ENCODE measurements around the gene MUC20.
"Not testable (repeated sequence)": the region's sequence is repeated elsewhere in the genome, so short reads cannot be mapped to it uniquely, and the experiment has no call there.

Gene MUC20

DNA sequence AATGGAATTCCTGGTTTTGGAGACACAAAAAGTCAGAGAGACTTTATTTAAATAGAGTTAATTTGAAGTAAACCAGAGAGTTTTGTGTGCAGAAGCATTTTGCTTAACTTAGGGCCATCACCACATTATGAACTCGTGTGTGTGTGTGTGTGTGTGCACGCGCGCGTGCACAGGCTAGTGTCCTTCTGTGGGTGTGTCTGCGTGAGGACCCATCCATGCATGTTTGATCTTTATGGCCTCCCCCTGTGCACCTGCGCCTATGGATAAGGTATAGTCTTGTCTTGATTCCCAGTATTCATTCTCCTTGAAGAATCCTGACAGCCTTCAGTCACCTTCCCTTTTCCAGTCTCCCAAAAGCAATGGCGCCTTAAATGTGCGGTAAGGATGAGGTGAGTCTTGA, 26.0 kb downstream of the MUC20 start:
- in situ Hi-C loops (cut with HindIII; ENCODE audit: low pct_ligation_motif_present, low pct_unique_long_range_greater_than_20kb, low sequenced_read_pairs): no loop called here
- no peak for DNase-seq

DNA sequence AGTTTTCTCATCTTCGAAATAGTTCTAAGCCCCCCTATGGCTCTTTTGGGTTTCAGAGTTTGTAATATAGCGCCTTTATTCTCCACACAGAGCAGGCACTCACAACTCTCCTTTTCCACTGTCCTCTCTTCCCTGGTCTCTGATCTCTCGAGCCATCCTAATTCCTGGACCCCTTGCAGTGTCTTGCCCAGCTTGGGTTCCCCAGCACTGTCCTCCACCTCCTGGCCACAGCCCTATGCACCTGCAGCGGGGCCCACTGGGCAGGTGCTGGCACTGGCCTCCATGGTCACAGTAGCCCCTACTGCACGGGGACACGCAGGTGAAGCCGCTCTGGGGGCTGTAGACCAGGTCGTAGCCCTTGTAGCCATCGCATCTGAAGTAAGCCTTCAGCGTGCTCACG, 27.9 kb downstream of the MUC20 start:
- in situ Hi-C loops (cut with HindIII; ENCODE audit: low pct_ligation_motif_present, low pct_unique_long_range_greater_than_20kb, low sequenced_read_pairs): no loop called here
- DNase-seq: no peak

DNA sequence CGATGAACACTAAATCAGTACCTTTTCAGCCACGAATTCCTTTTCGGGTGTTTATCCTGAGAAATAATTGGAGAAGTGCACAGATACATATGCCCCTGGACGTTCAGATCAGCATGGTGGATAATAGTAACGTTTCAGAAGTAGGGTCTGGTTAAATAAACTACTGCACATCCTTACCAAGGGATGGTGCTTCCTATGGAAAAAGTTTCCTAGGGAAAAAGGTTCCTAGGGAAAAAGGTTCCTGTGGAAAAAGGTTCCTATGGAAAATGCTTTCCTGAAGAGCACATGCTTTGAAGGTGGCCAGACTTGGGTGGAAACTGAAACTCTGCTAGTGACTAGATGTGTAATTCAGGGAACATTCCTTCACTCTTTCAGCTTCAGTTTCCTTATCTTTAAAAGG, 28.3 kb downstream of the MUC20 start:
- DNase-seq; in situ Hi-C loops (cut with HindIII; ENCODE audit: low pct_ligation_motif_present, low pct_unique_long_range_greater_than_20kb, low sequenced_read_pairs): not testable (repeated sequence)

DNA sequence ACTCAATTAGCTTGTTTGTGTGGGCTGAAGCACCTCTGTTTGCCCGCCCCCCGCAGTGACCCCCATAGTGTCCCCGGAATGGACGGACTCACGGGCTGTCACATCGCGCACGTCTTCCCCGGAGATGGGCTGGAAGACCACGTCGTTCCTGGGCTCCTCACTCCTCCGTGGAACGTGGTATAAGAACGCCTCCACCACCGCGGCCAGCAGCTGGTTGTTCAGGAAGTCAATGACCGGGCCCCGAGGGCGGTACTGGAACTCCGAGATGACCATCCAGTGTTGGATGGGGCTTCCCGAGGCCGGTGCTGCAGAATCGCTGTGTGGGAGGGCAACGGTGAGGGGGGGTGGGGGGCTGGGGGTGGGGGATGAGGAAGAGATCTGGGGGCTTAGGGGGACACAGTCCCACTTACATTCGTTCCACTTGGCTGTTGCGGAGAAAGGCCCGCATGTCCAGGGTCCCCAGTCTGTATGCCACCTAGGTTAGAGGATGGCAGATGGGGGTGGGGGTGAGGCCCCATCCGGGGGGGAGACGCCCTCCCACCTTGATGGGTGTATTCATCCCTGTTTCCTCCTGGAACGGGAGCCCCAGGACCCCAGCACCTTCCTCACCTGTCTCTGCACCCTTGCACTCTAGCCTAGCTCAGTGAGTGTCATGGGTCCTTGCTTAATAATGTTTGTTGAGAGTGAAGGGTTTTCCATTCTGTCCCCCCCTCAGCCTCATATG, 30.2 kb downstream of the MUC20 start:
- no peak for DNase-seq
- in situ Hi-C loops (cut with HindIII; ENCODE audit: low pct_ligation_motif_present, low pct_unique_long_range_greater_than_20kb, low sequenced_read_pairs): no loop called here

DNA sequence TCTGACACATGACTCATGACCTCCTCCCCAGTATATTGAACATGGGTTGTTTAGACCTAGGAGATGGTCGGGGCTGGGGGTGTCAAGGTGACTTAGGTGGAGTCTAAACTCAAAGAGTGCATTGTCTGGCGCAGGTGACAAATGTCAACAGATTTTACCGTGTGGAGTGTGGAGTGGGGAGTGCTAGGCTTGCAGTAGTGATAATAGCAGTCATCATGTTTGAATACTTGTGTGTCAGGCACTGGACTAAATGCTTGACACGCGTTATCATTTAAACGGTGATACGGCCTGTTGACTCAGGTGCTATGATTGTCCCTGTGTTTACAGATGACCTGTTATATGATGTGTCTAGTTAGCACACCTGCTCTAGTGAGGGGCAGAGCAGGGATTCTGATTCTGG, 30.8 kb downstream of the MUC20 start:
- DNase-seq: no peak
- in situ Hi-C loops (cut with HindIII; ENCODE audit: low pct_ligation_motif_present, low pct_unique_long_range_greater_than_20kb, low sequenced_read_pairs): no loop called here

DNA sequence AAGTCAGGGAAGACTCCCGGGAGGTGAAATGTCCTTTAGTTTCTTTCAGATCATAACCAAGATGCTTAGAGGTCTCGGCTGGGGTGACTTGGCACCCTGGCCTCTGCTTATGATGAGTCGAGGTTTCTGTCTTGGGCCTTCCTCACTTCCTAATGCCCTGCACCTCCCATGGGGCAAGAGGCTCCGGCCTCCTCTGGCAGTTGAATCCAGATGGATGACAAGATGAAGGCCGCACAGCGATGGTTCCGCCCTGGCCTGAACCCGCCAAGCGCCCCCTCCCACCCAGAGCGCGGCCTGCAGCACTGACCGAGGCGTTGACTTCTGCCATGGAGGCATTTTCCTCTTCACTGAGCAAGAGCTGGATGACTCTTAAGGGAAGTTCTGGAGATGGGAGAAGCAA, 31.3 kb downstream of the MUC20 start:
- in situ Hi-C loops (cut with HindIII; ENCODE audit: low pct_ligation_motif_present, low pct_unique_long_range_greater_than_20kb, low sequenced_read_pairs): no loop called here
- DNase-seq: no peak

DNA sequence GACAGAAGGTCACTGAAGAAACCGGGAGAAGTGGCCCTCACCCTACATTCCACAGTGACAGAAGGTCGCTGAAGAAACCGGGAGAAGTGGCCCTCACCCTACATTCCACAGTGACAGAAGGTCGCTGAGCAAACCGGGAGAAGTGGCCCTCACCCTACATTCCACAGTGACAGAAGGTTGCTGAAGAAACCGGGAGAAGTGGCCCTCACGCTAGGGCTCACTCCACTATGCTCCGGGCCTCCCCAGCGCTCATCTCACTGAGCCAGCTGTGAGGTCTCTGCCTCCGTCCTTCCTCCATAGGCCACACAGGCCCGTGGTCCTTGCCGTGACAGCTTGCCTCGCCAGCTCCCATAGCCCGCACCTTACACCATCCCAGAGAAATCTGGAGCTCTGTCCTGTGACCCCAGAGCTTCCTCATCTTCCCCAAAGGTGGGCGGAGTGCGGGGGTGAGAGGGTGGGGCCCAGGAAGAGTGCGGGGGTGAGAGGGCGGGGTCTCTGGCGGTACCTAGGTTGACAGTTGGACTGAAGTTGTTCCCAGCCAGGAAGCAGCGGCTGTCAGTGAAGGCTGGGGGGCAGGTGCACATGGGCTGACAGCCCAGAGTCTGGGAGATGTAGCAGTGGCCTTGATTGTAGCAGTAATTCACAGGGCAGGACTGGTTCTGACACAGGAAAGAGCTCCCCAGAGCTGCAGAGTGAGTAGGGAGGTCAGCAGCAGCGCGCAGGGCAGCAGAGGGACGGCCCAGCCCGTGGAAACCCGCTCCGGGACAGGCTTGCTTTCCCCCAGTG, 32.0 kb downstream of the MUC20 start:
- in situ Hi-C loops (cut with HindIII; ENCODE audit: low pct_ligation_motif_present, low pct_unique_long_range_greater_than_20kb, low sequenced_read_pairs): no loop called here
- DNase-seq: no peak

DNA sequence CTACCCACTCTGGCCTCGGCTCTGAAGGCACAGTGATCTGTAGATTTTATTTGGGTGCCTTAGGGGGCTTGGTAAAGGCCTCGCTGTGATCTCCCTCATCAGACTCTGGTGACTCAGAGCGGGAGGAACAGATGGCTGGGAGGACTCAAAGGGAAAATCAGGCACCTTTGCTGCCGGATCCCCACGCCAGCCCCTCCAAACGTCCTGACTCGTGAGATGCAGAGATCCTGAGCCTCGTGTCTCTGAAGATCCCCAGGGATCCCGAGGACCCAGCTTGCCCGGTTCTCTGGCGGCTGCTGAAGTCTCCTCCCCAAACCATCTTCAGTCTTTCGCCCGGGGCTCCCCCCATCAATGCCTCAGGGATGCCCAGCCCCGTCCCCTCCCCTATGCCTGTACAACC, 32.8 kb downstream of the MUC20 start:
- in situ Hi-C loops (cut with HindIII; ENCODE audit: low pct_ligation_motif_present, low pct_unique_long_range_greater_than_20kb, low sequenced_read_pairs): no loop called here

DNA sequence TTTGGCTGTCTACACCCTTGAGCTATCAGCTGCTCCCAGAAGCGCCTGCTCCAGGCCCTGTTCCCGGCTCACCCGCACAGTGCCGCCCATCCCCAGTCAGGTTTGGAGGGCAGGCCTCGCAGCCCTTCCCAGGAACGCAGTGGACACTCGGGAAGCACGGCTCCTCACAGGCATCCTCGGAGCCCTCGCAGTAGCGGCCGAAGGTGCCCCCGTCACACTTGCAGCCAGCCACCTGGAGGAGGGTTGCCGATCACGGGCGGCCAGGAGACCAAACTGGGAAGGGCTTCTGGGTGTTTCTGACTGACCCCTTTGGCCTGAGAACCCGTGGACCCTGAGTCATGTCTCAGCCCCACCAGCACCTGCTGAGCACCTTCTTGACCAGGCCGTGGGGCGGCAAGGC, 33.4 kb downstream of the MUC20 start:
- no peak for DNase-seq
- in situ Hi-C loops (cut with HindIII; ENCODE audit: low pct_ligation_motif_present, low pct_unique_long_range_greater_than_20kb, low sequenced_read_pairs): no loop called here

More for the DNA sequence above, 32.8 kb downstream of the MUC20 start:
- no peak for DNase-seq

DNA sequence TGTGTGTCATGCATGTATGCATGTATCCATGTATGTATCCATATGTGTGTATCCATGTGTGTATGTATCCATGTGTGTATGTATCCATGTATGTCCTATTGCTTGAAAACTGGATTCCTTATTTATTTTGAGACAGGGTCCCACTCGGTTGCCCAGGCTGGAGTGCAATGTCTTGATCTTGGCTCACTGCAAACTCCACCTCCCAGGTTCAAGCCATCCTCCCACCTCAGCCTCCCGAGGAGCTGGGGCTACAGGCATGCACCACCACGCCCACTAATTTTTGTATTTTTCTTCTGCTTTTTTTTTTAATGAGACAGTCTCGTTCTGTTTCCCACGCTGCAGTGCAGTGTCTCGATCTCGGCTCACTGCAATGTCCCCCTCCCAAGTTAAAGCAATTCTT, 34.1 kb downstream of the MUC20 start:
- no peak for DNase-seq
- in situ Hi-C loops (cut with HindIII; ENCODE audit: low pct_ligation_motif_present, low pct_unique_long_range_greater_than_20kb, low sequenced_read_pairs): no loop called here

DNA sequence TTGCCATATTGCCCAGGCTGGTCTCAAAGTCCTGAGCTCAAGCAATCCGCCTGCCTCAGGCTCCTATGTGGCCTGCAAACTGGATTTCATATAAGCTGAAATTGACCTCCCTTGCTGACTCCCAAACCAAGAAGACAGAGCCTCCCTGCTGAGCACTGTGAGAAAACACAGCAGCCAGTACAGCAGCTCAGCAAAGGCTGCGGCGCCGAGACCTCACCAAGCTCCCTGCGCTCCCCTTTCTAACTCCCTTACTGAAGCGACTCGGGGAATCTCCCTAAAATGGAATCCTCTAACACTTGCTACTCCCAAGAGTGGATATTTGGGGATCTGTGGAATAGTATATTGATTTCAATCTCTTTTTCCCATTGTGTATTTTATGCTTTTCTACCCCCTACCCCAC, 34.6 kb downstream of the MUC20 start:
- in situ Hi-C loops (cut with HindIII; ENCODE audit: low pct_ligation_motif_present, low pct_unique_long_range_greater_than_20kb, low sequenced_read_pairs): no loop called here
- DNase-seq: no peak

DNA sequence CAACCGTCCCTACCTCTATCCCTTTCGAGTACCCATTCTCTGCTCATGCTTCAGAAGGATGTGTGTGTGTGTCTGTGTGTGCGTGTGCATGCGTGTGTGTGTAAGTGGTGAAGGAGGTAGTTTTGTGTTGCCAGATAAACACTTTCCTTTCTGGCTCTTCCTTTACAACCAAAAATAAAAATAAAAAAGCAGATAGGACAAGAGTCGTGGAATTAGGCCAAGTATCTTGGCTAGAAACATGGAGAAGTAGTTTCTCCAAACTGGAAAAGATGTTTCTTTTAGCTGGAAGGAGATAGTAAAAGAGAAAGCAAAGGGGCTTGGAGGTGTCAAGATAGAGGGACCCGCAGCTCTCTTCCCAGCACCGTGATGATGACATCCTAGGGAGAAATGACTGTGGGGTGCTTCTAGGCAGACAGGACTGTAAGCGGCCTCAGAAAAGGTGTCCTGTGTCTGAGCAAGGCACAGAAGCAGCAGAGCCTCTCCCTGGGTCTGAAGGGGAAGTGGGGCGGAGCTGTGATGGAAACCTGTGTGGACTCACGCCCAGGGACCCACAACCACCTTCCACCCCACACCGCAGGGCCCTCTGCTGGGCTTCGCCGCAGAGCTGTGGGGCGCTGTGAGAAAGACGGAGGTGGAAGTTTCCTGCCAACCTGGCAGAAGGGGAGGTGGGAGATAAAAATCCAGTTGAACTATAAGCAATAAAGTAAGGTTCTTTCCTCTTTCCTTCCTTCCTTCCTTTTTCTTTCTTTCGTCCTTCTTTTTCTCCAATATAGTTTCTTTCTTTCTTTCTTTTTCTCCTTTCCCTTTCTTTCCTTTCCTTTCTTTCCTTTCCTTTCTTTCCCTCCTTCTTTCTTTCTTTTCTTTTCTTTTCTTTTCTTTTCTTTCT, 35.3 kb downstream of the MUC20 start:
- in situ Hi-C loops (cut with HindIII; ENCODE audit: low pct_ligation_motif_present, low pct_unique_long_range_greater_than_20kb, low sequenced_read_pairs): no loop called here
- DNase-seq: no peak

DNA sequence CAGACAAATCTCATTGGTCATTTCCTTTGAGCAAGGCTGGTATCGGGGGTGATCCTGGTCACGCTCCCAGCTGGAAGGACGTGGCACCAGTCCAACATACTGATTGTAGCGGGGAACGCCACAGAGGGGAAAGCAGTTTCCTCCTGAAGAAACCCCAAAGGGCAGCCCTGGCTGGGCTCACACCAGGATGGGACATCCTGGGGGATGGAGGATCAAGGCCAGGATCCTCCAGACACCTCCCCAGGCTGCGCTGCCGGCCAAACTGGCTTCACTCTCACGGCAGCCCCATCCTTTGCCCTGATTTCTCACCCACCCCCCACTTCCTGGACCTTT, 36.6 kb downstream of the MUC20 start:
- in situ Hi-C loops (cut with HindIII; ENCODE audit: low pct_ligation_motif_present, low pct_unique_long_range_greater_than_20kb, low sequenced_read_pairs): no loop called here
- no peak for DNase-seq

DNA sequence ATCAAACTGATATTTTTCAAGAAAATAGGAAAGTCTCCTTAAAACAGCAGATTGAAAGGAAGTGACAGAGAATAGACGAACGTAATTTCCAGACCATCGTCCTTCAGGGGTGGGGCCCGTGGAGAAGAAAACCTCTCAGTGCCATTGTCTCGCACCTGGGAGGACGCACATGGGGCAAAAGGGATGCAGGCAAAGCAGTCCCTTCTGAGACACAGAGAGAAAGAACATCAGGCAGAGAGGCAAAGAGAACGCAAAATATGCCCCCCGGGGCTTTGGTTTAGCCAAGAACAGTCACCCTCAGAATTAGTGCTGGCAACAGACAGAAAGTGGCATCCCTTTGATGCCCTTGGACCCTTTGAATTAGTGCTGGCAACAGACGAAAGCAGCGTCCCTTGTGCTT, 37.0 kb downstream of the MUC20 start:
- in situ Hi-C loops (cut with HindIII; ENCODE audit: low pct_ligation_motif_present, low pct_unique_long_range_greater_than_20kb, low sequenced_read_pairs): no loop called here
- DNase-seq: no peak

DNA sequence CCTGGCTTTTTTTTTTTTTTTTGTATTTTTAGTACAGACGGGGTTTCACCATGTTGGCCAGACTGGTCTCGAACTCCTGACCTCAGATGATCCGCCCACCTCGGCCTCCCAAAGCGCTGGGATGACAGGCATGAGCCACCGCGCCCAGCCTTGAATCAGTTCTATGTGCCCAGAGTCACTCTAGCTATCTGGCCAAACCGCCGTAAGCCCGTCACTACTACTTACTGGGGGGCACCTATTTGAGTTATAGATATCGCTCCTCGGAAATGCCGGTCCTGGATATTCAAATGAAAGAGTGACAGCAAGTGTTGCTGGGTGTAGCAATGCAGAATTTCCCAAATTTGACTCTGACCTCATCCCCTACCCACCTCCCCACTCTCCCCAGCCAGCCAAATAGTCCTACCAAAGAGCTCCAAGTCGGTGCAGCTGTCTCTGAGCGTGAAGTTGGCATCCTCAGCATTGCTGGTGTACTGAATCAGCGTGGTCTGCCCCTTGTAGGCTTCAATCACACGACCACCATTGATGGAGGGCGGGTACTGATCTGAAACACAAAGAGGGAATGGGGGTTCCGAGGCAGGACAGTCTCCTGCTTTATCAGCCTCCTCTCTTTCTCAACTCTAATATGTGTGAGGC, 38.1 kb downstream of the MUC20 start:
- no peak for DNase-seq
- in situ Hi-C loops (cut with HindIII; ENCODE audit: low pct_ligation_motif_present, low pct_unique_long_range_greater_than_20kb, low sequenced_read_pairs): no loop called here

DNA sequence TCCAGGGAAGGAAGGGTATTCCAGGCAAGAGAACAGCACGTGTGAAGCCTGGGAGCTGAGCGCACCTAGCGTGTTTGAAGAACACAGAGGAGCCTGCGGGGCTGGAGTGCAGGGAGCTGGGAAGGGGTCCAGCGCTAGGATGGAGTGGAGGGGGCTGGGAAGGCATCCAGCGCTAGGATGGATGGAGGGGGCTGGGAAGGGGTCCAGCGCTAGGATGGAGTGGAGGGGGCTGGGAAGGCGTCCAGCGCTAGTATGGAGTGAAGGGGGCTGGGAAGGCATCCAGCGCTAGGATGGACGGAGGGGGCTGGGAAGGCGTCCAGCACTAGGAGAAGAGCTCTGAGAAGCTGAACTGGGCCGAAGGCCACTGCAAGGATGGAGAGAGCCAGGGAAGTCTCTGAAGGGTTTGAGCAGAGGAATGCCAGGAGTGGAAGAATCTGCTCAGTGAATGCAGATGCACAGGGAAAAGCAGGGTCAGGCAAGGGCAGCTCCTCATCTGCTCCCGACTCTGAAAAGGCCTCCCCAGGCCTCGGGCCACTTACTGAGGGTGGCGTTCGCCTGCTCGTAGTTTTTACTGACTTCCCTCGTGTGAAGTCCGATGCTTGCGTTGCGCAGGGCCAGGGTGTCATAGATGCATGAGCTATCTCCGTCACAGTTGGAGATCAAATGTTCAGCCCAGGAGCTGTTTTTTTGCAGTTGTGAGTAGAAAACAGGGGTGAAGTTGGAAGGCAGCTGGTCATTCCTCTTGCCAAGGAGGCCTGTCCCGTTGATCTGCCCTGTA, 39.8 kb downstream of the MUC20 start:
- in situ Hi-C loops (cut with HindIII; ENCODE audit: low pct_ligation_motif_present, low pct_unique_long_range_greater_than_20kb, low sequenced_read_pairs): no loop called here
- no peak for DNase-seq

DNA sequence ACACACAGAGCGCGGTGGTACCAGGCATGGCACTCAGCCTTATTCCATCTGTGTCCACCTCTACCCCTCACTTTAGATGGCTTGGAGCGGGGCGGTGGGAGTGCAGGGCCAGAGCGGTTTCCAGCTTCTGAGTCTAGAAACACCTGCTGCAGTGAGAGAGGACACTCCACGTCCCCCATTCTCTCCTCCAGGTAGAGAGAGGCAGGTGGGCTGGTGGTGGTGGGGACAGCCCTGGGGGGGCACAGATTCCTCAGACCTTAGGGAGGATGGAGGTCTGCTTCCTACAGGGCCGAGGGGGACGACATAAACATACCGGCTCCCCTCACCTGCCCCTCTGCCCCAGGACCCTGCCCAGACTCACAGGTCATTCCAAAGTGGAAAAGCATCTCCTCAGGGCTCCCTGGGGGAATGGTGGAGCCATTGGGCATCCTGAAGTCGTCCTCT, 40.4 kb downstream of the MUC20 start:
- no peak for DNase-seq
- in situ Hi-C loops (cut with HindIII; ENCODE audit: low pct_ligation_motif_present, low pct_unique_long_range_greater_than_20kb, low sequenced_read_pairs): no loop called here

DNA sequence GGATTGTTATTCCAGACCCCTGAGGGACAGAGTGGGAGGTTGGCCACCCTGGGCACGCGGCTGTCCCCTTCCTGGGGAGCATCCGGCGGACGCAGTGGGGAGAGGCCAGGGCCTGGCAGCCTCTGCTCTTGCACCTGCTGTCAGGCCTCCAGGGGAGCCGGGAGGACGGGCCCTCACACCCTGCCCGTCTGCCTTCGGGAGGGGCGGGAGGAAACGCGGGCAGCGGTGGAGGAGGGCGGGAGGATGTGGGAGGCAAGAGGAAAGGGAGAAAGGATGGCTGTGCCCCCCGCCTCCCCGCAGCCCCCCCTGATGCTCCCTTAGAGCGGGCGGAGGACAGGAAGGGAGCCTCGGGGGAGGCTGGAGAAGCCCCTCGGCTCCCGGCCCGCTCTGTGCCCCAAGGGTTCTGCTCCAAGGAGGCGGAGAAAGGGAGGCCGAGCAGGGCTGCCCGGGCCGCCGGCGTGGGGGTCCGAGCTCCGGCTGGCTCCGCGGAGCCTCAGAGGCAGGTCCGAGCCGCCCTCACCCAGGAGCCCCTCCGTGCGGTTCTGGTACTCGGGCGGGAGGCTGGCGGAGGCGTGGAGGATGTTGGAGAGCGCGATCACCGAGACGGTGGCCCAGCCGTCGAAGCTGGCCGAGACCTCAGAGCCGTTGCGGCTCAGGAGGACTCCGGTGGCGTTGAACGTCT, 40.9 kb downstream of the MUC20 start:
- in situ Hi-C loops (cut with HindIII; ENCODE audit: low pct_ligation_motif_present, low pct_unique_long_range_greater_than_20kb, low sequenced_read_pairs): no loop called here
- DNase-seq: no peak

Measured in ACHN (cell line).